Measurements from ENCODE around the gene ANXA4. TPM values are rescaled to one million over a fixed set of nuclear protein-coding genes. Genes with fewer than 3 reads are reported as not detected.

The ANXA4 gene
- total and polyA plus RNA-seq, 2 of the 13 experiments (the other 11 are each of a cell fraction or from before 2014, with no cell fraction given) = 155 to 168 TPM

DNA sequence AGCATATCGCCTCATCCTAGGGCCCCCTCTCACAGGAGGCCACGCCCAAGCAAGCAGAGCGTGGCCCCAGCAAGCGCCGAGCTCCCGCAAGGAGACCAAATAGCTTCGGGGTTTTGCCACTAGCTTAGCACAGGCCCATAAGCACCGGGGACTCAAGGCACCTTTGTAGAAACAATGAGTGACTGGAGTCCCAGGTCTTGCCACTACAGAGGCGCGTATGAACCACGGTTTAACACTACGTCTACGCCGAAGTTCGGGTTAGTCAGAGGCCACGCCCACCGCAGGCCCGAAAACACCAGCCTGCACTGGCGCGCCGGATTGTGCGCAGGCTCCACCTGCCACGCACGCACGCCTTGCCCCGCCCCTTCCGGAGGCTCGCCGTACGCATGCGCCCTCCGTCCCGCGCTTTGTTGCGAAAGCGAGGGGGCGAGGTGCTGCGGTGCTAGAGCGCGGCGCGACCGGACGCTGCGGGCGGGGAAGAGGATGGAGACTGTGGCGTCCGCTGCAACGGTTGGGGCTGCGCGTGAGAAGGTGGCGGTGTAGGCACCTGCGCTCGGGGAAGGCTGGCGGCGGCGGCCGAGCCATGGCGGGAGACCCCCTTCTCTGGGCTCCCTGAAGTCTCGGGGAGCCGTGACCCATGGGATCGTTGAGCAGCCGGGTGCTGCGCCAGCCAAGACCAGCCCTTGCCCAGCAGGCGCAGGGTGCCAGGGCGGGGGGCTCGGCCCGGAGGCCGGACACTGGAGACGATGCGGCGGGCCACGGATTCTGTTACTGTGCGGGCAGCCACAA lies 87.5 kb downstream of the ANXA4 start, which contains the start of gene GMCL1 (continued):
- TF ChIP-seq, protein P1, sequence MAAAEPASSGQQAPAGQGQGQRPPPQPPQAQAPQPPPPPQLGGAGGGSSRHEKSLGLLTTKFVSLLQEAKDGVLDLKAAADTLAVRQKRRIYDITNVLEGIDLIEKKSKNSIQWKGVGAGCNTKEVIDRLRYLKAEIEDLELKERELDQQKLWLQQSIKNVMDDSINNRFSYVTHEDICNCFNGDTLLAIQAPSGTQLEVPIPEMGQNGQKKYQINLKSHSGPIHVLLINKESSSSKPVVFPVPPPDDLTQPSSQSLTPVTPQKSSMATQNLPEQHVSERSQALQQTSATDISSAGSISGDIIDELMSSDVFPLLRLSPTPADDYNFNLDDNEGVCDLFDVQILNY (CRISPR knock-in tag; conservative IDR thresholded peaks at IDR 0.05) = peak; percentile 81
- TF ChIP-seq, protein P2, sequence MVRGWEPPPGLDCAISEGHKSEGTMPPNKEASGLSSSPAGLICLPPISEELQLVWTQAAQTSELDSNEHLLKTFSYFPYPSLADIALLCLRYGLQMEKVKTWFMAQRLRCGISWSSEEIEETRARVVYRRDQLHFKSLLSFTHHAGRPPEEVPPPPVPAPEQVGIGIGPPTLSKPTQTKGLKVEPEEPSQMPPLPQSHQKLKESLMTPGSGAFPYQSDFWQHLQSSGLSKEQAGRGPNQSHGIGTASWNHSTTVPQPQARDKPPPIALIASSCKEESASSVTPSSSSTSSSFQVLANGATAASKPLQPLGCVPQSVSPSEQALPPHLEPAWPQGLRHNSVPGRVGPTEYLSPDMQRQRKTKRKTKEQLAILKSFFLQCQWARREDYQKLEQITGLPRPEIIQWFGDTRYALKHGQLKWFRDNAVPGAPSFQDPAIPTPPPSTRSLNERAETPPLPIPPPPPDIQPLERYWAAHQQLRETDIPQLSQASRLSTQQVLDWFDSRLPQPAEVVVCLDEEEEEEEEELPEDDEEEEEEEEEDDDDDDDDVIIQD (CRISPR knock-in tag; IDR thresholded peaks at IDR 0.05; ENCODE audit: low read depth) = peak; percentile 73; the same call in 1 of the 2 replicates
- TF ChIP-seq, protein P3, sequence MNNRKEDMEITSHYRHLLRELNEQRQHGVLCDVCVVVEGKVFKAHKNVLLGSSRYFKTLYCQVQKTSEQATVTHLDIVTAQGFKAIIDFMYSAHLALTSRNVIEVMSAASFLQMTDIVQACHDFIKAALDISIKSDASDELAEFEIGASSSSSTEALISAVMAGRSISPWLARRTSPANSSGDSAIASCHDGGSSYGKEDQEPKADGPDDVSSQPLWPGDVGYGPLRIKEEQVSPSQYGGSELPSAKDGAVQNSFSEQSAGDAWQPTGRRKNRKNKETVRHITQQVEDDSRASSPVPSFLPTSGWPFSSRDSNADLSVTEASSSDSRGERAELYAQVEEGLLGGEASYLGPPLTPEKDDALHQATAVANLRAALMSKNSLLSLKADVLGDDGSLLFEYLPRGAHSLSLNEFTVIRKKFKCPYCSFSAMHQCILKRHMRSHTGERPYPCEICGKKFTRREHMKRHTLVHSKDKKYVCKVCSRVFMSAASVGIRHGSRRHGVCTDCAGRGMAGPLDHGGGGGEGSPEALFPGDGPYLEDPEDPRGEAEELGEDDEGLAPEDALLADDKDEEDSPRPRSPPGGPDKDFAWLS (CRISPR knock-in tag; IDR thresholded peaks at IDR 0.05; ENCODE audit: borderline replicate concordance) = peak; percentile 80; the same call in 1 of the 2 replicates
- TF ChIP-seq NFE2L1 (CRISPR knock-in tag; IDR thresholded peaks at IDR 0.05; ENCODE audit: borderline replicate concordance) (peak; percentile 55; the same call in 1 of the 2 replicates), CREM (IDR thresholded peaks at IDR 0.05) (peak; percentile 76), CREM (CRISPR knock-in tag; IDR thresholded peaks at IDR 0.05) (0 out of 2 replicates have a peak, but pooled peaks have one; percentile 12), XRCC5 (optimal IDR thresholded peaks at IDR 0.05; ENCODE audit: low read length) (peak; percentile 82), ZNF121 (CRISPR knock-in tag; IDR thresholded peaks at IDR 0.05) (0 out of 2 replicates have a peak, but pooled peaks have one; percentile 64), ZNF777 (CRISPR knock-in tag; IDR thresholded peaks at IDR 0.05) (peak; percentile 56; the same call in 1 of the 2 replicates), PITX1 (CRISPR knock-in tag; IDR thresholded peaks at IDR 0.05) (peak; percentile 88), ZNF205 (CRISPR knock-in tag; IDR thresholded peaks at IDR 0.05) (no peak; the same call in 1 of the 2 replicates), ZNF75D (CRISPR knock-in tag; IDR thresholded peaks at IDR 0.05; ENCODE audit: borderline replicate concordance) (no peak)
- TF ChIP-seq, protein P4, sequence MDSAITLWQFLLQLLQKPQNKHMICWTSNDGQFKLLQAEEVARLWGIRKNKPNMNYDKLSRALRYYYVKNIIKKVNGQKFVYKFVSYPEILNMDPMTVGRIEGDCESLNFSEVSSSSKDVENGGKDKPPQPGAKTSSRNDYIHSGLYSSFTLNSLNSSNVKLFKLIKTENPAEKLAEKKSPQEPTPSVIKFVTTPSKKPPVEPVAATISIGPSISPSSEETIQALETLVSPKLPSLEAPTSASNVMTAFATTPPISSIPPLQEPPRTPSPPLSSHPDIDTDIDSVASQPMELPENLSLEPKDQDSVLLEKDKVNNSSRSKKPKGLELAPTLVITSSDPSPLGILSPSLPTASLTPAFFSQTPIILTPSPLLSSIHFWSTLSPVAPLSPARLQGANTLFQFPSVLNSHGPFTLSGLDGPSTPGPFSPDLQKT (CRISPR knock-in tag; IDR thresholded peaks at IDR 0.05; ENCODE audit: borderline replicate concordance) = peak; percentile 47; the same call in 1 of the 2 replicates
- TF ChIP-seq, protein P5, sequence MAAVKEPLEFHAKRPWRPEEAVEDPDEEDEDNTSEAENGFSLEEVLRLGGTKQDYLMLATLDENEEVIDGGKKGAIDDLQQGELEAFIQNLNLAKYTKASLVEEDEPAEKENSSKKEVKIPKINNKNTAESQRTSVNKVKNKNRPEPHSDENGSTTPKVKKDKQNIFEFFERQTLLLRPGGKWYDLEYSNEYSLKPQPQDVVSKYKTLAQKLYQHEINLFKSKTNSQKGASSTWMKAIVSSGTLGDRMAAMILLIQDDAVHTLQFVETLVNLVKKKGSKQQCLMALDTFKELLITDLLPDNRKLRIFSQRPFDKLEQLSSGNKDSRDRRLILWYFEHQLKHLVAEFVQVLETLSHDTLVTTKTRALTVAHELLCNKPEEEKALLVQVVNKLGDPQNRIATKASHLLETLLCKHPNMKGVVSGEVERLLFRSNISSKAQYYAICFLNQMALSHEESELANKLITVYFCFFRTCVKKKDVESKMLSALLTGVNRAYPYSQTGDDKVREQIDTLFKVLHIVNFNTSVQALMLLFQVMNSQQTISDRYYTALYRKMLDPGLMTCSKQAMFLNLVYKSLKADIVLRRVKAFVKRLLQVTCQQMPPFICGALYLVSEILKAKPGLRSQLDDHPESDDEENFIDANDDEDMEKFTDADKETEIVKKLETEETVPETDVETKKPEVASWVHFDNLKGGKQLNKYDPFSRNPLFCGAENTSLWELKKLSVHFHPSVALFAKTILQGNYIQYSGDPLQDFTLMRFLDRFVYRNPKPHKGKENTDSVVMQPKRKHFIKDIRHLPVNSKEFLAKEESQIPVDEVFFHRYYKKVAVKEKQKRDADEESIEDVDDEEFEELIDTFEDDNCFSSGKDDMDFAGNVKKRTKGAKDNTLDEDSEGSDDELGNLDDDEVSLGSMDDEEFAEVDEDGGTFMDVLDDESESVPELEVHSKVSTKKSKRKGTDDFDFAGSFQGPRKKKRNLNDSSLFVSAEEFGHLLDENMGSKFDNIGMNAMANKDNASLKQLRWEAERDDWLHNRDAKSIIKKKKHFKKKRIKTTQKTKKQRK (IDR thresholded peaks at IDR 0.05; ENCODE audit: low read length) = no peak

All from HepG2 (cell line).